Stimulated activated CD8-positive, alpha-beta memory T cell treated with anti-CD3 and anti-CD28 coated beads, Interleukin-7, amount 100 ng/mL, for 4 hours (primary cell): Measurements from ENCODE around the gene TSPAN8.
"Not testable (repeated sequence)": the region's sequence is repeated elsewhere in the genome, so short reads cannot be mapped to it uniquely, and the experiment has no call there.

Experiments
- DNase-seq, 2 donors: peaks; one replicate each; pipeline ENCODE4 v3.0.0-alpha.2; 2020; ENCODE audit warnings: low read depth in 2 of 2

TSPAN8 gene

GRCh38 chr12:71164568-71165197 is 6.9 kb upstream of the TSPAN8 start:
- DNase-seq = no peak

DNA sequence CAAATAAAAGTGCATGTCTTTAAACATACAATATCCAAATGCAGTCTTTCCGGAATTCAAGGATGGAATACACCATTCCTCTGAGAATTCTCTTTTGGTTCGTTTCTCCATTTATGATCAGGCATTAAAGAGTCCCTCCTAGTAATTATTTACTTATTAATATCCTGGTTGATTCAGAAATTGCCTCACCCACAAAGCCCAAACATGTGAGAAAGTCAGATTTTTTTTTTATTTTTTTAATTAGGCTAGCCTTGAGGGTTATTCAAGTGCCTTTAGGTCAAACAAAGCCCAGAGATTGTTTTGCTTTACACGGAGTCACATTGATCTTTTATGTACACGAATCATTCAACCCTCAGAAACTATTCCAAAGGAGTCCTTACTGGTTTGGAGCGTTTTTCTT is 6.4 kb upstream of the TSPAN8 start:
- no peak for DNase-seq

- no peak for DNase-seq
These were observed 5.3 kb upstream of the TSPAN8 start for GRCh38 chr12:71162832-71163763.

DNA sequence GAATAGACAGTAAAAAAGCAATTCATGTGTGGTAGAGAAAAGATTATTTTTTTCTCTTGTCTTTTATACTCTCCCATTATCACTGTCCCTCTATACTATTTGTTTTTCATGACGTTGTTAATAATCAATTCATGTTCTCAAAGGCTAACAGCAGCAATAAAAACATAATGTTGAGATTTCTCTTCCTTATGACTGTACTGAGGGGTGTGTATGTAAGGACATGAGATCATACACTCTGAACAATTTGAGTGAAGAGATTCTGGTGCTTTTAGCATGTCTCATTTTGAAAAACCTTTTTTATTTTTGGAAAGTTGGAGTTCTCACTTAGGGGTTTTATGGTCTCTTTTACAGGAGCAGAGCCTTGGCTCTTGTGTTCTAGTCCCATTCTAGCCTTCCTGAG is 3.8 kb upstream of the TSPAN8 start:
- no peak for DNase-seq

DNA sequence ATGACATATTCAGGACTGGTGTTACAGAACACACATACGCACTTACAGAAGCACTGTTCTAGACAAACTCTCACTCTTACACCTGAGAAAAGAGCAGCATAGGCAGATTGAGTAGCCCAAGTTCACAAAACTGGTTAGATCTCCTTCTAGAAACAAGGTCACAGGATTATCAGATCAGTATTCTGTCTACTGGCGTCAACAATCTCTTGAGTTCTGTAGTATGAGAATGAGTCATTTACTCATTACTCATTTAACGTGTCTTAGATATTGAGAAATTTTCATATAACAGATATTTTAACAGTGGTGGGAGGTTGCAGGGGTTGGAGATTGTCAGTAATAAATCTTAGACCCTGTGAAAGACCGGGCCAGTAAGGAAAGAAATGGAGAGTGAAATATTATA is 2.8 kb upstream of the TSPAN8 start:
- DNase-seq = no peak

DNA sequence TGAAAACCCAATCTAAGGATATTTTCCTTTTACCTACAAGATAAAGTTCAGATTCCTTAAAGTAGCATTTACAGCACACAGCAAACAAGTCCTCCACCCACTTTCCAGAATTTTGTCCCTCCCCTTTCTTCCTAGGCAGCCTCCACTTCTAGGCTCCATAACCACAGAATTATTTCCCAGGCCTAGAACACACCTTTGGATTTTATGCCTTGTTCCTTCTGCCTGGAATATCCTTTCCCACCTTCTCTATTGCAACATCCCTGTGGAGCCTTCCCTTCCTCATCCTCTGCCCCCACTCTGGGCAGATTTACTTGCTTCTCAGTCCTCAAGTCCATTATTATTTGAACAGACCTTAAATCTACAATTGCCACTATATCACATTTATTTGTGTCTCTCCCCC is 2.1 kb upstream of the TSPAN8 start:
- DNase-seq = no peak

DNA sequence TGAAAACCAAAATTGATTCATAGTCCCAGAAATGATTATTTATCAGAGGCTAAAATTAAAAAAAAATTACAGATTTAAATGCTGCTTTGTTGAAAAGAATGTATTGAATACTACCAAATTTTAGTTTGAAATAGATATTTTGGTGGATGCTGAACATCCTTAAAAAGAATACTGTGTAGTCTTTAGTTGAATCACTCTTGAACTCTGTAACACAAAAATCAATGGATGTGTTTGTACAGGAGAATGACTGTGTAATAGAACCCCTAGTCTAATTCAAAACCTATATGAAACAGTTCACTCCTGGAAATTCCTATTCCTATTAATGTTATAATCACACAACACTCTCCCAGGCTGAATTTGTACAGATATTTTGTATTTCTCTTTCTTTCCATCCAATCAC is 1.5 kb upstream of the TSPAN8 start:
- DNase-seq = no peak

GRCh38 chr12:71158361-71158882 is 623 bp upstream of the TSPAN8 start:
- DNase-seq = no peak

DNA sequence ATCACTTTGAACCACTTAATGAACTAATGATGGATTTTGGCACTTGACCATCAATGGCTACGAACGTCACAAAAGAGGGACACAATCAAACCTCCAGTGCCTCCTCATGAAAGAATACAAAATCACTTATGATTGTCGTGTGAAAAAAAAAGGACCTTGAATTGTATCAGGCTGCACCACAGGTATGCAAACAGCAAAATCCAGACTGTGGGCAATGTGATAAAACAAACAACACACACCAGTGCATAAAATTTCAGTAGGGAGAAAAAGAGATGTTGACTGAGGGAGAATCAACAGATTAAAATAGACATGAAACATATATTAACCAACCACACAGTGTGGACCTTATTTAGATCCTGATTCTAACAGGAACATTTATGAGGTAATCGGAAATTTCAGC is 2.6 kb downstream of the TSPAN8 start:
- no peak for DNase-seq

- no peak for DNase-seq
These were observed 4.9 kb downstream of the TSPAN8 start for GRCh38 chr12:71152851-71153250.

- not testable (repeated sequence) for DNase-seq
These were observed 7.8 kb downstream of the TSPAN8 start for GRCh38 chr12:71150041-71150440.

DNA sequence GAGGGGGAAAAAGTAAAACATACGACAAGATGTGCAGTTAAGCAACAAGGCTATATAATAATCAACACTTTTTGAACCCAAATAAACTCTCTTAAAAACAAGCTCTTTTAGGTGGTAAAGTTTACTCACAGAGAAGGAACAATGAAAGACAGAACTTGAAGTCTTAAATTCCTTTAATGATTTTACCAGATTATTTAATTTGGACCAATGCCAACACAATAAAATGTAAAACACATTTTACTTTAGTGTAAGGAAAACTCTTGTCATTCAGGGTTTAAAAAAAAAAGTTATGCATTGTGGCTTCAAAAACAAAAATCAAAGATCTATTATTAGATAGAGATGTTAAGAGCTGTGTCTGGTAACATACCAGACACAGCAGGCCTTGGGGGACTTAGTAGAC is 13.1 kb downstream of the TSPAN8 start:
- no peak for DNase-seq

DNA sequence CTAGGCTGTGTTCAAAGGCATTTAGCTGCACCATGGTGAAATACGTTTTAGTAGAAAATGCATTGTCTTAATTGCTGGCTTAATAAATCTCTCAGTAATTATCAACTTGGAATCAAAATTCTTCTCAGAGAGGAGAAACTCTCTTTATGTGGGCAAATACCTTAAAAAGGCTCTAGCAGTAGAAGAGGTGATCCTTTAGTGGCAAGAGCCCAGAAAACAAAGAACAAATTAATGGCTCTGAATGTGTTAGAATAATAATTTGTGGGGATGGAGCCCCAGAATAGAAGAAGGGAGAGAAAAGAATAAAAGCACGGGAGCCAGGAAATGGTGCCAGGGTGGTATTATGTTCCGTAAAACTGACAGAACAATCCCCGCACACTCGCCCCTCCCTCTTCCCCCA is 14.8 kb downstream of the TSPAN8 start:
- DNase-seq = no peak

GRCh38 chr12:71142016-71142415 is 15.8 kb downstream of the TSPAN8 start:
- no peak for DNase-seq

DNA sequence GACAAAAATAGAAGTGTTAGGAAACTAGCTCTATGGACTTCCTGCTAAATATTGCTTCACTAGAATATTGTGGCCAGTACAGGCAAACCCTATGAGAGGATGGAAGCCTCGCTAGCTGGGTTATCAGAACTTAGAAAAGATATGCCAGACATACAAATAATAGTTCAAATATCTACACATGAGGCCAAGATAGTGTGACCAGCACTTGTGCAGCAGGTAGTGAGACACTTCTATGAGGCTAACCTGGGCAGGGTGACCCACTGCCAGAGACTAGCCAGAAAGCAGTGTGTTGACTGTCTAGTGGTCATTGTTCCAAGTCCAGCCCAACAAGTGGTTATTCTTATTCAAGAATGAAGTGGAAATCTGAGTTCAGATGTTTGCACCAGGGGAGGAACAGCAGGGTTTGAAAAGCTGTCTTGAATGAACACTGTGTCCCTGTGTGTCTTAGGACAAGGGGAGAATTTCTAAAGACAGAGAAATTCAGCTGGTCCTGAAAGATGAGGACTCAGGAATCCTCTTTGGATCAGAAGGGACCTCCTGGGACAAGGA is 16.3 kb downstream of the TSPAN8 start:
- no peak for DNase-seq

GRCh38 chr12:71139153-71139735 is 18.6 kb downstream of the TSPAN8 start:
- no peak for DNase-seq

GRCh38 chr12:71138011-71138410 is 19.8 kb downstream of the TSPAN8 start:
- no peak for DNase-seq

DNA sequence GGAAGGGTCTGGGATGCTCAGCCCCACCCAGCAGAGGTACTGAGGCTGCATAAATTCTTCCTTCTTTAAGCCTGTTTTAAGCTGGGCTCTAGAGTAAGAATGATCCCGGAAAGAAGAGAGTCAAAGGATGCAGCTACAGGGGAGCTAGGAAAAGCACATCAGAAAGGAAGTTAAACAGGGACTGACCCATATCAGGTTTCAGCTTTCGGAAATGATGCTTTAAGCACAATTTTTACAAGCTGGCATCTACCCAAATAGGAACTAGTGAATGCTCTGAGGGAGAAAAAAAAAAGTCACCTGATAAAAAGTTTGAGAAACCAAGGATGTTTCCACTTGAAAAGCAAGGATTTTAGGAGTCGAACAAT is 22.0 kb downstream of the TSPAN8 start:
- no peak for DNase-seq

DNA sequence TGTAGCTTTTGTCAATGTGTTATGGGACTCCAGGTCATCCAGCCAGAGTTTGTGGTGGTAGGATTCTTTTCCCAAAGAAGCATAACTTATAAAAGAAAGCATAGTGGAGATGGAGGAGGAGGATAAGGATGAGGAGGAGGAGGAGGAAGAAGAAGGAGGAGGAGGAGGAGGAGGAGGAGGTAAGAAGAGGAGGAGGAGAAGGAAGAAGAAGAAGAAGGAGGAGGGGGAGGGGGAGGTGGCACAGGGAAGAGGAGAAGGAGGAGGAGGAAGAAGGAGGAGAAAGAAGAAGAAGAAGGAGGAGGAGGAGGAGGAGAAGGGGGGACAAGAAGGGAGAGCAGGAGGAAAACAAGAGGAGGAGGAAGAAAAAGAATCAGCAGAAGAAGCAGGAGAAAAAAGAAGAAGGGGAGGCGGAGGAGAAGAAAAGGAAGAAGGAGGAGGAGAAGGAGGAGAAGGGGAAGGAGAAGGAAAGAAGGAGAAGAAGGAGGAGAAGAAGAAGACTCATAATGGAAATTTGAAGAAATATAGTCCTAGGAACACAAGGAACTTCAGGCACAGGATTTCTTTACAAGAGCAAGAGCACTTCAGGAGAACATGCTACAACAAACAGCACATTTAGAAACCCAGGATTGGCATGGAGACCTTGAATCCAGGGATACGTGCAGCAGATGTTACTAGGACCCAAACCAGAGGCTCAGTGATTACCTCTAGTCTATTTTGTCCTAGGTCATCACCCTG is 22.6 kb downstream of the TSPAN8 start:
- DNase-seq = no peak

GRCh38 chr12:71134405-71134804 is 23.4 kb downstream of the TSPAN8 start:
- DNase-seq = no peak

DNA sequence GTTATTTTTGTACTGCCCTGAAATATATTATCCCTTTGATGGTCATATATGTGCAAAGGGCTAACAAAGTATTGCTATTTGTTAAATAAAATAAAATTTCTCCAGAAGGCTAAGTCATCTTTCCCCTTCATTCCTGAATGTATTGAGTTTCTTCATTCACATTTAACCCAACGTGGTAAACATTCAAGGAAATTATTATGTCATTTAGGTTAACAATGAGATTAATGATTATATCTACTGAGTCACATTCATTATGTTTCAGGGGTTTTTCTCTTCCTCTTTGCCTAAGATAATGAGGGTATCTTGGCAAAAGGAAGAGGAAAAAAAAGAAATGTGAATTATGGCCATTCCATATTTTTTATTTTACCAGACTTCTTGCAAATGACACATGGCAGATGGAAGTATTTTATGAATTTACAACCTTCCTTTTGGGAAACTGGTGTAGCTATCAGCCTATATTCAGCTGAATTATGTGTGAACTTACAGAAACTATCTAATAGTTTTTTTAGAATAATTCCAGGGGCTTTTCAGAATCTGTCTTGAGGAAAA is 27.2 kb downstream of the TSPAN8 start:
- no peak for DNase-seq
